ENCODE results near the gene RASA2.

GRCh38 chr3:141600331-141600730 is 113.5 kb downstream of the RASA2 start:
- TF ChIP-seq MAZ (IDR thresholded peaks at IDR 0.05; ENCODE audit: borderline replicate concordance, low read depth, low read length) (no peak), CTCF (conservative IDR thresholded peaks at IDR 0.05; ENCODE audit: low read depth, low read length) (no peak), RAD21 (IDR thresholded peaks at IDR 0.05; ENCODE audit: low read length) (no peak), RCOR1 (IDR thresholded peaks at IDR 0.05; ENCODE audit: insufficient replicate concordance, low read length) (no peak), RFX5 (IDR thresholded peaks at IDR 0.05; ENCODE audit: low read depth, low read length) (no peak), BHLHE40 (IDR thresholded peaks at IDR 0.05; ENCODE audit: low read depth, low read length) (no peak), SMC3 (IDR thresholded peaks at IDR 0.05; ENCODE audit: low read depth, low read length) (no peak), MXI1 (IDR thresholded peaks at IDR 0.05; ENCODE audit: borderline replicate concordance, low read depth, low read length) (no peak)
- TF ChIP-seq, protein P1, sequence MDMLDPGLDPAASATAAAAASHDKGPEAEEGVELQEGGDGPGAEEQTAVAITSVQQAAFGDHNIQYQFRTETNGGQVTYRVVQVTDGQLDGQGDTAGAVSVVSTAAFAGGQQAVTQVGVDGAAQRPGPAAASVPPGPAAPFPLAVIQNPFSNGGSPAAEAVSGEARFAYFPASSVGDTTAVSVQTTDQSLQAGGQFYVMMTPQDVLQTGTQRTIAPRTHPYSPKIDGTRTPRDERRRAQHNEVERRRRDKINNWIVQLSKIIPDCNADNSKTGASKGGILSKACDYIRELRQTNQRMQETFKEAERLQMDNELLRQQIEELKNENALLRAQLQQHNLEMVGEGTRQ (IDR thresholded peaks at IDR 0.05; ENCODE audit: low read depth, low read length) = no peak
